Gastrocnemius medialis (tissue), 4 donors: ENCODE measurements around the gene DENND1A. TPM values are rescaled to one million over a fixed set of nuclear protein-coding genes. Genes with fewer than 3 reads are reported as not detected.

ENCODE experiments used
- ATAC-seq, 2 donors: fragments of 150-250 bp; one replicate each; pipeline ENCODE4 v1.9.1; 2016
- DNase-seq, 2 donors: peaks; one replicate each; pipeline ENCODE4 v3.0.0-alpha.2; 2019
- H3K27ac ChIP-seq, 4 donors: fragments of 200-600 bp; sonication (generic); 1 replicate in 1 of 4; 2 replicates in 3 of 4; pipeline ENCODE4 v1.5.1; 2016 to 2018; ENCODE audit warnings: mild to moderate bottlenecking in 2 of 4, moderate library complexity in 1 of 4
- H3K27me3 ChIP-seq, 3 donors: fragments of 200-600 bp; sonication (generic) in 2 of 3; 1 replicate in 1 of 3; 2 replicates in 2 of 3; pipeline versions ENCODE4 v1.5.1 to v1.6.0; 2016 to 2019; ENCODE audit warnings: mild to moderate bottlenecking in 1 of 3, moderate library complexity in 1 of 3
- H3K36me3 ChIP-seq, 2 donors: fragments of 200-600 bp; sonication (generic) in 1 of 2; one replicate each; pipeline ENCODE4 v1.5.1; 2017 to 2018
- H3K4me1 ChIP-seq, 2 donors: fragments of 200-600 bp; sonication (generic) in 1 of 2; one replicate each; pipeline ENCODE4 v1.5.1; 2016 to 2017; ENCODE audit warnings: mild to moderate bottlenecking in 2 of 2
- H3K4me3 ChIP-seq, 4 donors: fragments of 200-600 bp; sonication (generic) in 3 of 4; 1 replicate in 1 of 4; 2 replicates in 3 of 4; pipeline ENCODE4 v1.5.1; 2016 to 2019; ENCODE audit warnings: mild to moderate bottlenecking in 2 of 4
- H3K9me3 ChIP-seq, 3 donors: fragments of 200-600 bp; sonication (generic) in 2 of 3; 1 replicate in 1 of 3; 2 replicates in 2 of 3; pipeline ENCODE4 v1.5.1; 2016 to 2019
- POLR2A ChIP-seq, 2 donors: fragments of 450-650 bp; IDR thresholded peaks; one replicate each; pipeline ENCODE4 v1.6.1; 2017; ENCODE audit warnings: antibody characterized with exemption in 2 of 2, mild to moderate bottlenecking in 2 of 2, moderate library complexity in 2 of 2
- in situ Hi-C, 4 donors: fragments of 200-750 bp; cut with MboI; loops; one replicate each; pipeline versions ENCODE4 v1.15.0 to v1.8.0; 2017; ENCODE audit warnings: low sequenced_read_pairs in 4 of 4
- intact Hi-C: fragments of 100-400 bp; cut with DNase I; formaldehyde crosslinking; loops from one replicate; pipeline ENCODE4 v1.15.1; 2023; ENCODE audit warnings: low total_unique reads
- total RNA-seq, 4 donors: library from RNA; depleted of rRNA; stranded (reverse); fragments of >200 nt; gene quantifications; one replicate each; pipeline versions ENCODE4 v1.1.0 to v1.2.3, GENCODE V29; 2016
- TF ChIP-seq, protein P1 (sequence below), 5 experiments: fragments of 450-650 bp in 3 of 5; fragments of 200-600 bp in 2 of 5; sonication (generic) in 2 of 5; IDR thresholded peaks in 4 of 5; conservative IDR thresholded peaks in 1 of 5; 1 replicate in 4 of 5; 2 replicates in 1 of 5; pipeline ENCODE4 v1.5.1; 2016 to 2019; ENCODE audit warnings: antibody characterized with exemption in 5 of 5, mild to moderate bottlenecking in 3 of 5, moderate library complexity in 3 of 5

Gene DENND1A
- total RNA-seq, 4 donors from 2014 or later: 14.1 to 24.6 (median 16.4) TPM

- H3K4me3 ChIP-seq: no peak overlapping the region
- no peak for ATAC-seq
- peaks cover 0 to 17% (median 0%) of the 10 kb centered on the region in 3 donors for H3K9me3 ChIP-seq
- DNase-seq: no peak
- in situ Hi-C loops: no loop called here
- no peak overlapping the region for H3K27ac ChIP-seq
- TF ChIP-seq POLR2A (IDR thresholded peaks at IDR 0.05): no peak
- TF ChIP-seq, protein P1, sequence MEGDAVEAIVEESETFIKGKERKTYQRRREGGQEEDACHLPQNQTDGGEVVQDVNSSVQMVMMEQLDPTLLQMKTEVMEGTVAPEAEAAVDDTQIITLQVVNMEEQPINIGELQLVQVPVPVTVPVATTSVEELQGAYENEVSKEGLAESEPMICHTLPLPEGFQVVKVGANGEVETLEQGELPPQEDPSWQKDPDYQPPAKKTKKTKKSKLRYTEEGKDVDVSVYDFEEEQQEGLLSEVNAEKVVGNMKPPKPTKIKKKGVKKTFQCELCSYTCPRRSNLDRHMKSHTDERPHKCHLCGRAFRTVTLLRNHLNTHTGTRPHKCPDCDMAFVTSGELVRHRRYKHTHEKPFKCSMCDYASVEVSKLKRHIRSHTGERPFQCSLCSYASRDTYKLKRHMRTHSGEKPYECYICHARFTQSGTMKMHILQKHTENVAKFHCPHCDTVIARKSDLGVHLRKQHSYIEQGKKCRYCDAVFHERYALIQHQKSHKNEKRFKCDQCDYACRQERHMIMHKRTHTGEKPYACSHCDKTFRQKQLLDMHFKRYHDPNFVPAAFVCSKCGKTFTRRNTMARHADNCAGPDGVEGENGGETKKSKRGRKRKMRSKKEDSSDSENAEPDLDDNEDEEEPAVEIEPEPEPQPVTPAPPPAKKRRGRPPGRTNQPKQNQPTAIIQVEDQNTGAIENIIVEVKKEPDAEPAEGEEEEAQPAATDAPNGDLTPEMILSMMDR (IDR thresholded peaks at IDR 0.05 in 4 of 5, conservative IDR thresholded peaks at IDR 0.05 in 1 of 5): no peak
- no peaks in the 10 kb centered on the region for H3K27me3 ChIP-seq
- H3K36me3 ChIP-seq: peaks cover 0 to 19% of the 10 kb centered on the region in 2 donors
- H3K4me1 ChIP-seq: no peaks in the 10 kb centered on the region
- intact Hi-C loops: no loop called here
Measured at GRCh38 chr9:123848447-123849085, 81.4 kb downstream of the DENND1A start.

- in situ Hi-C loops: no loop called here
- no peak for ATAC-seq
- H3K4me1 ChIP-seq: no peaks in the 10 kb centered on the region
- H3K4me3 ChIP-seq: no peak overlapping the region
- peaks cover 0 to 21% (median 0%) of the 10 kb centered on the region in 3 donors for H3K9me3 ChIP-seq
- peaks cover 0 to 23% of the 10 kb centered on the region in 2 donors for H3K36me3 ChIP-seq
- no peak for DNase-seq
- TF ChIP-seq, protein P1 (IDR thresholded peaks at IDR 0.05 in 4 of 5, conservative IDR thresholded peaks at IDR 0.05 in 1 of 5): no peak
- TF ChIP-seq POLR2A (IDR thresholded peaks at IDR 0.05): no peak
- intact Hi-C loops: no loop called here
- no peaks in the 10 kb centered on the region for H3K27me3 ChIP-seq
- no peak overlapping the region for H3K27ac ChIP-seq
Measured at GRCh38 chr9:123846966-123847365, 83.0 kb downstream of the DENND1A start.

DNA sequence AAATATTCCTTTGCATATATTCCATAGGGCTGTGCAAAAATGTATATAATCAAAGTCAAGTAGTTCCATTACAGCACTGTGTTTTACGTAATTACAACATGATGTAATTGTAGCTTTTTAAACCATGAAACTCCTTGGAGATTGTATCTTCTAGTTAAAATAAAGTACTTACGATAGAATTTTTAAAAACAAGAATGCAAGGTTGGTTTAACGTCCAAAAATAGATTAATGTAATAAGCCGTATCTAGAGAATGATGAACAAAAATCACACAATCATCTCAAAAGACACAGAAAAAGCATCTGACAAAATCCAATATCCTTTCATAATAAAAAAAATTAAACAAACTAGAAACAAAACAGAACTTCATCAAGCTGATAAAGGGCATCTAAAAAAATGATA lies 86.2 kb downstream of the DENND1A start:
- Histone ChIP-seq H3K27me3 (no peaks in the 10 kb centered on the region), H3K27ac (no peak overlapping the region), H3K4me3 (no peak overlapping the region), H3K4me1 (no peaks in the 10 kb centered on the region), H3K9me3 (peaks cover 0 to 21% (median 0%) of the 10 kb centered on the region in 3 donors), H3K36me3 (peaks cover 0 to 23% of the 10 kb centered on the region in 2 donors)
- DNase-seq (no peak), ATAC-seq (no peak)
- in situ Hi-C loops: no loop called here
- TF ChIP-seq POLR2A (IDR thresholded peaks at IDR 0.05): no peak
- TF ChIP-seq, protein P1 (IDR thresholded peaks at IDR 0.05 in 4 of 5, conservative IDR thresholded peaks at IDR 0.05 in 1 of 5): no peak
- intact Hi-C loops: no loop called here

- no peaks in the 10 kb centered on the region for H3K27me3 ChIP-seq
- no peak overlapping the region for H3K4me3 ChIP-seq
- H3K27ac ChIP-seq: no peak overlapping the region
- peaks cover 4 to 10% of the 10 kb centered on the region in 2 donors for H3K4me1 ChIP-seq
- TF ChIP-seq, protein P1 (IDR thresholded peaks at IDR 0.05 in 4 of 5, conservative IDR thresholded peaks at IDR 0.05 in 1 of 5): no peak
- TF ChIP-seq POLR2A (IDR thresholded peaks at IDR 0.05): no peak
- no peaks in the 10 kb centered on the region for H3K36me3 ChIP-seq
- ATAC-seq: no peak
- in situ Hi-C loops: no loop called here
- no peak for DNase-seq
- H3K9me3 ChIP-seq: no peaks in the 10 kb centered on the region
- intact Hi-C loops: no loop called here
Measured at GRCh38 chr9:123835821-123836220, 94.1 kb downstream of the DENND1A start.
